Activated effector memory CD4-positive, alpha-beta T cell treated with anti-CD3 and anti-CD28 coated beads, Interleukin-2, amount 50 U/mL, for 16 hours (primary cell): Measurements from ENCODE around the gene NAAA.
"Not testable (repeated sequence)": the region's sequence is repeated elsewhere in the genome, so short reads cannot be mapped to it uniquely, and the experiment has no call there.

ENCODE experiments used
- DNase-seq: peaks from one replicate; pipeline ENCODE4 v3.0.0-alpha.2; 2020

NAAA gene

GRCh38 chr4:75916091-75916661 is 24.6 kb downstream of the NAAA start:
- DNase-seq: no peak

GRCh38 chr4:75912968-75913367 is 27.8 kb downstream of the NAAA start:
- DNase-seq: no peak

GRCh38 chr4:75910831-75911230 is 30.0 kb downstream of the NAAA start:
- not testable (repeated sequence) for DNase-seq

GRCh38 chr4:75909405-75909804 is 31.4 kb downstream of the NAAA start:
- DNase-seq: no peak

- no peak for DNase-seq
These were observed 32.3 kb downstream of the NAAA start for GRCh38 chr4:75908555-75908954.

- no peak for DNase-seq
These were observed 32.8 kb downstream of the NAAA start for GRCh38 chr4:75907966-75908365.

- no peak for DNase-seq
These were observed 36.7 kb downstream of the NAAA start for GRCh38 chr4:75904076-75904475.

- no peak for DNase-seq
These were observed 38.5 kb downstream of the NAAA start, which contains the start of gene PPEF2 for GRCh38 chr4:75902352-75902751. TSS of gene PPEF2 (minus strand) at chr4:75902452. CDS start at chr4:75896325, 6,127 bp downstream.

GRCh38 chr4:75898536-75898935 is 42.3 kb downstream of the NAAA start:
- DNase-seq: no peak

- DNase-seq: no peak
These were observed 45.0 kb downstream of the NAAA start for GRCh38 chr4:75895744-75896314.

GRCh38 chr4:75892508-75892907 is 48.3 kb downstream of the NAAA start:
- no peak for DNase-seq

- no peak for DNase-seq
These were observed 49.2 kb downstream of the NAAA start for GRCh38 chr4:75891611-75892010.

- no peak for DNase-seq
These were observed 51.1 kb downstream of the NAAA start for GRCh38 chr4:75889537-75890199.

GRCh38 chr4:75886104-75886503 is 54.7 kb downstream of the NAAA start:
- DNase-seq: no peak

GRCh38 chr4:75881476-75881875 is 59.3 kb downstream of the NAAA start:
- DNase-seq: no peak

- no peak for DNase-seq
These were observed 60.5 kb downstream of the NAAA start for GRCh38 chr4:75880278-75880677.

GRCh38 chr4:75878246-75878756 is 62.5 kb downstream of the NAAA start:
- DNase-seq: no peak

GRCh38 chr4:75876218-75876617 is 64.6 kb downstream of the NAAA start:
- DNase-seq: no peak

GRCh38 chr4:75869100-75869499 is 71.7 kb downstream of the NAAA start:
- no peak for DNase-seq

- no peak for DNase-seq
These were observed 73.7 kb downstream of the NAAA start for GRCh38 chr4:75867130-75867529.
